HG02678 (cell line): ENCODE measurements around the gene PPP6R3.
A peak's percentile ranks its signal among the peaks of the same experiment; 100 is the strongest.
"Not testable (repeated sequence)": the region's sequence is repeated elsewhere in the genome, so short reads cannot be mapped to it uniquely, and the experiment has no call there.

Experiments
- ATAC-seq: cut with Tn5 transposase; IDR thresholded peaks from one replicate; pipeline ENCODE4 v1.9.1; 2021; ENCODE audit warnings: mild to moderate bottlenecking, moderate library complexity; ENCODE audit not compliant: unreplicated experiment

The PPP6R3 gene

GRCh38 chr11:68454767-68455166, 5.8 kb upstream of the PPP6R3 start:
- no peak for ATAC-seq

- no peak for ATAC-seq
These were observed 5.1 kb upstream of the PPP6R3 start for GRCh38 chr11:68455485-68455884.

GRCh38 chr11:68457216-68457897, 3.2 kb upstream of the PPP6R3 start:
- no peak for ATAC-seq

- ATAC-seq = no peak
These were observed 2.7 kb upstream of the PPP6R3 start for GRCh38 chr11:68457898-68458249.

GRCh38 chr11:68458340-68458739, 2.2 kb upstream of the PPP6R3 start:
- not testable (repeated sequence) for ATAC-seq

GRCh38 chr11:68459886-68460740, 439 bp upstream of the PPP6R3 start:
- ATAC-seq = peak; percentile 83

GRCh38 chr11:68461575-68461917, 994 bp downstream of the PPP6R3 start:
- no peak for ATAC-seq

GRCh38 chr11:68463714-68464113, 3.2 kb downstream of the PPP6R3 start:
- no peak for ATAC-seq

GRCh38 chr11:68467201-68467834, 6.8 kb downstream of the PPP6R3 start:
- no peak for ATAC-seq

GRCh38 chr11:68468217-68468828, 7.8 kb downstream of the PPP6R3 start:
- ATAC-seq = no peak

GRCh38 chr11:68469122-68469521, 8.6 kb downstream of the PPP6R3 start:
- ATAC-seq = no peak

GRCh38 chr11:68469642-68470041, 9.1 kb downstream of the PPP6R3 start:
- no peak for ATAC-seq

GRCh38 chr11:68470304-68470811, 9.8 kb downstream of the PPP6R3 start:
- no peak for ATAC-seq

- ATAC-seq = no peak
These were observed 11.1 kb downstream of the PPP6R3 start for GRCh38 chr11:68471360-68472340.

- ATAC-seq = no peak
These were observed 12.2 kb downstream of the PPP6R3 start for GRCh38 chr11:68472778-68473177.

- no peak for ATAC-seq
These were observed 13.1 kb downstream of the PPP6R3 start for GRCh38 chr11:68473693-68474092.

- ATAC-seq = not testable (repeated sequence)
These were observed 15.1 kb downstream of the PPP6R3 start for GRCh38 chr11:68475626-68476025.

GRCh38 chr11:68479390-68479789, 18.8 kb downstream of the PPP6R3 start:
- no peak for ATAC-seq

GRCh38 chr11:68480193-68480592, 19.6 kb downstream of the PPP6R3 start:
- no peak for ATAC-seq

GRCh38 chr11:68480852-68481510, 20.4 kb downstream of the PPP6R3 start:
- no peak for ATAC-seq
